ENCODE results near the gene IFNG-AS1. TPM values are rescaled to one million over a fixed set of nuclear protein-coding genes. Genes with fewer than 3 reads are reported as not detected.
A peak's percentile ranks its signal among the peaks of the same experiment; 100 is the strongest.

IFNG-AS1 gene
- polyA plus RNA-seq, 2 of the 4 experiments (the other 2 are of a cell fraction) = not detected

GRCh38 chr12:68067762-68068376 lies 78.6 kb downstream of the IFNG-AS1 start:
- no peak overlapping the region for H3K4me3 ChIP-seq
- POLR2A ChIA-PET = no interaction called here
- H3K27ac ChIP-seq = no peak overlapping the region
- CTCF ChIA-PET = interaction anchor here (1.8 kb wide), 1 partner anchor 12 kb away, joined by 4 read pairs; no protein-coding TSS in a partner anchor
- H3K9me3 ChIP-seq = peaks cover 6% of the 10 kb centered on the region; the same call in 1 of the 3 replicates
- TF ChIP-seq MAFK (IDR thresholded peaks at IDR 0.05; ENCODE audit: partially characterized antibody) (no peak), RAD21 (conservative IDR thresholded peaks at IDR 0.05 in 1 of 2, IDR thresholded peaks at IDR 0.05 in 1 of 2) (peak in 1 of 2 experiments; percentile 32; a peak in 1 of 5 replicates)
- peak in 1 of 2 experiments; percentile 51; a peak in 3 of 6 replicates for ATAC-seq
- FAIRE-seq = no peak
- no peaks in the 10 kb centered on the region for H3K4me1 ChIP-seq
- peak; percentile 3 to 12 for DNase-seq (ENCODE audit: low read depth in 1 of 2, low spot score in 1 of 2)
- H3K4me2 ChIP-seq = no peak overlapping the region
- 34% methylated on average over 6 of the region's 6 CpGs for WGBS (ENCODE audit: missing lambda C conversion rate)

- Histone ChIP-seq H3K9me3 (peaks cover 6% of the 10 kb centered on the region; the same call in 1 of the 3 replicates), H3K4me2 (no peak overlapping the region), H3K4me1 (no peaks in the 10 kb centered on the region), H3K4me3 (no peak overlapping the region), H3K27ac (no peak overlapping the region)
- CTCF ChIA-PET = interaction anchor here (2.0 kb wide), 1 partner anchor 28 kb away, joined by 4 read pairs; no protein-coding TSS in a partner anchor
- TF ChIP-seq RARB (CRISPR knock-in tag; IDR thresholded peaks at IDR 0.05) (no peak), RFX5 (IDR thresholded peaks at IDR 0.05) (no peak), MYC (IDR thresholded peaks at IDR 0.05; ENCODE audit: borderline replicate concordance, low read length) (no peak), POLR2A (IDR thresholded peaks at IDR 0.05; ENCODE audit: low read length) (no peak), HMGXB4 (CRISPR knock-in tag; IDR thresholded peaks at IDR 0.05; ENCODE audit: borderline replicate concordance) (no peak)
- ATAC-seq (no peak), FAIRE-seq (no peak), DNase-seq (ENCODE audit: low read depth in 1 of 2, low spot score in 1 of 2) (no peak)
- WGBS (ENCODE audit: missing lambda C conversion rate) = 13% methylated on average over 3 of the region's 3 CpGs
- POLR2A ChIA-PET = no interaction called here
Observed at GRCh38 chr12:68069275-68069674, 80.0 kb downstream of the IFNG-AS1 start.

Small RNA genes within 50 kb of the gene (small RNA-seq; reads per million reads assigned to genes)
- gene AC005294.1 (0 reads per million in 6 experiments), gene RPL39P28 (0 reads per million in 6 experiments)

Other genes with a start within 250 kb of the IFNG-AS1 start
- gene IFNG, start 170.3 kb downstream of the IFNG-AS1 start, polyA plus RNA-seq (2011; rRNA removed) = not detected in 2 replicates
- not detected in 3 replicates for gene IFNG, start 170.3 kb downstream of the IFNG-AS1 start, polyA plus RNA-seq (2017; fragmentation: RNase III; extraction: RNeasy Plus Mini Kit Qiagen cat#74134 plus additional on column Dnase treatment)
- not detected in 2 replicates for gene IL26, start 236.4 kb downstream of the IFNG-AS1 start, polyA plus RNA-seq (2011; rRNA removed)
- gene IL26, start 236.4 kb downstream of the IFNG-AS1 start, polyA plus RNA-seq (2017; fragmentation: RNase III; extraction: RNeasy Plus Mini Kit Qiagen cat#74134 plus additional on column Dnase treatment) = not detected in 3 replicates